ENCODE results near the gene SEC22B.
"Not testable (repeated sequence)": the region's sequence is repeated elsewhere in the genome, so short reads cannot be mapped to it uniquely, and the experiment has no call there.

The SEC22B gene

GRCh38 chr1:120116094-120116493 is 60.2 kb downstream of the SEC22B start:
- DNase-seq (ENCODE audit: low read depth), result not testable (repeated sequence)

GRCh38 chr1:120113134-120113533 is 63.2 kb downstream of the SEC22B start:
- not testable (repeated sequence) for DNase-seq (ENCODE audit: low read depth)

GRCh38 chr1:120112212-120112611 is 64.1 kb downstream of the SEC22B start:
- DNase-seq (ENCODE audit: low read depth), result not testable (repeated sequence)

- DNase-seq (ENCODE audit: low read depth), result not testable (repeated sequence)
Observed at GRCh38 chr1:120111771-120112170, 64.5 kb downstream of the SEC22B start.

- DNase-seq (ENCODE audit: low read depth), result not testable (repeated sequence)
Observed at GRCh38 chr1:120111008-120111407, 65.3 kb downstream of the SEC22B start.

- DNase-seq (ENCODE audit: low read depth), result not testable (repeated sequence)
Observed at GRCh38 chr1:120109656-120110055, 66.7 kb downstream of the SEC22B start.

- not testable (repeated sequence) for DNase-seq (ENCODE audit: low read depth)
Observed at GRCh38 chr1:120109180-120109579, 67.1 kb downstream of the SEC22B start.

- DNase-seq (ENCODE audit: low read depth), result not testable (repeated sequence)
Observed at GRCh38 chr1:120105288-120105687, 71.0 kb downstream of the SEC22B start.

GRCh38 chr1:120103768-120104167 is 72.6 kb downstream of the SEC22B start:
- not testable (repeated sequence) for DNase-seq (ENCODE audit: low read depth)

- DNase-seq (ENCODE audit: low read depth), result not testable (repeated sequence)
Observed at GRCh38 chr1:120101593-120101992, 74.7 kb downstream of the SEC22B start.

All from activated gamma-delta T cell treated with anti-CD3 and anti-CD28 coated beads, Interleukin-2, amount 50 U/mL, for 16 hours (primary cell).